Uterus (tissue), 2 donors: Measurements from ENCODE around the gene MAP4K4.

Experiments used
- POLR2A ChIP-seq, 2 donors: fragments of 450-650 bp; IDR thresholded peaks; one replicate each; pipeline ENCODE4 v1.6.1; 2016; ENCODE audit warnings: antibody characterized with exemption in 2 of 2, mild to moderate bottlenecking in 1 of 2, moderate library complexity in 1 of 2
- TF ChIP-seq, protein P1 (sequence below), 4 experiments: fragments of 200-600 bp in 2 of 4; fragments of 450-650 bp in 2 of 4; sonication (generic) in 2 of 4; IDR thresholded peaks; one replicate each; pipeline ENCODE4 v1.5.1; 2016 to 2019; ENCODE audit warnings: antibody characterized with exemption in 4 of 4, mild to moderate bottlenecking in 2 of 4, moderate library complexity in 1 of 4

DNA sequence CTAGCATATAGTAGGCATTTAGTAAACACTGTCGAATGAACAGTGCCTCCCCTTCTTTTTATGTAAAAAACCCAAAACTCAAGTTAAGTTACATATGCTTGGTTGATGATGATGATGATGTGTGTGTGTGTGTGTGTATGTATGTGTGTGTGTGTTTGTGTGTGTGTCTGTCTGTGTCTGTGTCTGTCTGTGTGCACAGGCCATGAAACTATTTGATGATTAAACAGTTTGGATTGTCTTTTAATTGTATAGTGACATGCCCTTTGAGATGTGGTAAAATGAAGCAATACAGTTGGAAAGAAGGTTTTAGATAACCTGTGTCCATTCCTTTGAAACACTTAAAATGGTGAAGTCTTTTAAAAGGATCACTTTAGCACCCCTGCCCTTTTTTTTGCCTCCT, 105.6 kb downstream of the MAP4K4 start:
- TF ChIP-seq, protein P1, sequence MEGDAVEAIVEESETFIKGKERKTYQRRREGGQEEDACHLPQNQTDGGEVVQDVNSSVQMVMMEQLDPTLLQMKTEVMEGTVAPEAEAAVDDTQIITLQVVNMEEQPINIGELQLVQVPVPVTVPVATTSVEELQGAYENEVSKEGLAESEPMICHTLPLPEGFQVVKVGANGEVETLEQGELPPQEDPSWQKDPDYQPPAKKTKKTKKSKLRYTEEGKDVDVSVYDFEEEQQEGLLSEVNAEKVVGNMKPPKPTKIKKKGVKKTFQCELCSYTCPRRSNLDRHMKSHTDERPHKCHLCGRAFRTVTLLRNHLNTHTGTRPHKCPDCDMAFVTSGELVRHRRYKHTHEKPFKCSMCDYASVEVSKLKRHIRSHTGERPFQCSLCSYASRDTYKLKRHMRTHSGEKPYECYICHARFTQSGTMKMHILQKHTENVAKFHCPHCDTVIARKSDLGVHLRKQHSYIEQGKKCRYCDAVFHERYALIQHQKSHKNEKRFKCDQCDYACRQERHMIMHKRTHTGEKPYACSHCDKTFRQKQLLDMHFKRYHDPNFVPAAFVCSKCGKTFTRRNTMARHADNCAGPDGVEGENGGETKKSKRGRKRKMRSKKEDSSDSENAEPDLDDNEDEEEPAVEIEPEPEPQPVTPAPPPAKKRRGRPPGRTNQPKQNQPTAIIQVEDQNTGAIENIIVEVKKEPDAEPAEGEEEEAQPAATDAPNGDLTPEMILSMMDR (IDR thresholded peaks at IDR 0.05): no peak
- TF ChIP-seq POLR2A (IDR thresholded peaks at IDR 0.05): no peak
